H1 (cell line): Measurements from ENCODE around the gene C6orf52.

ENCODE experiments used
- POLR2A ChIP-seq, 2 experiments: IDR thresholded peaks; 1 replicate in 1 of 2; 2 replicates in 1 of 2; pipeline ENCODE4 v1.6.1; 2011; ENCODE audit warnings: low read depth in 2 of 2, low read length in 2 of 2, mild to moderate bottlenecking in 2 of 2; ENCODE audit errors: control extremely low read depth in 1 of 2
- POLR2AphosphoS5 ChIP-seq: IDR thresholded peaks from 2 replicates; pipeline ENCODE4 v1.6.1; 2011; ENCODE audit warnings: low read depth, low read length
- RAD21 ChIP-seq, 2 experiments: IDR thresholded peaks in 1 of 2; conservative IDR thresholded peaks in 1 of 2; 2 replicates each; pipeline ENCODE4 v1.6.1; 2011; ENCODE audit warnings: low read depth in 2 of 2, low read length in 2 of 2, improper control_type of control experiment in 1 of 2, inconsistent platforms in 1 of 2, mild to moderate bottlenecking in 1 of 2, moderate library complexity in 1 of 2
- TF ChIP-seq, protein P1 (sequence below), 3 experiments: IDR thresholded peaks; 1 replicate in 2 of 3; 2 replicates in 1 of 3; pipeline versions ENCODE4 v1.5.1 to v1.6.1; 2011; ENCODE audit warnings: low read length in 3 of 3, mild to moderate bottlenecking in 3 of 3, inconsistent platforms in 2 of 3, low read depth in 1 of 3, moderate library complexity in 1 of 3; ENCODE audit not compliant: insufficient read depth in 1 of 3; ENCODE audit errors: control extremely low read depth in 1 of 3

DNA sequence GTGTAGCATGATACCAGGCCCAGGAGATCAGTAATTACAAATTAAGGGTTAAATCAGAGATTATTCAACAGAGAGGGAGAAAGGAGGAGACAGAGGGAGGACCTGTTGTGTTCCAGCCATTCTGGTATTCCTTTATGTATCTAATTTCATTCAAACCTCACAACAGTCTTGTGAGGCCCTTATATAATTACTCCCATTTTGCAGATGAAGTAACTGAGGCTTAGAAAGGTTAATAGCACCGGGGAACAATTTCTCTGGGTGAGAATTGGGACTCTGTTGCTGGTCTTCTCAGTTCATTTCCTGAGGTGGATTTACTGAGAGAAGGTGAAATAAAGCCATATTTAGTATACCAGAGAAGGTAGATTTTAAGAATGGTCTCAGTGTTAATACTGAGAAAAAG, 66.6 kb downstream of the C6orf52 start:
- TF ChIP-seq POLR2A (IDR thresholded peaks at IDR 0.05; ENCODE audit: control extremely low read depth in 1 of 2, low read depth in 2 of 2, low read length in 2 of 2) = no peak
- TF ChIP-seq, protein P1, sequence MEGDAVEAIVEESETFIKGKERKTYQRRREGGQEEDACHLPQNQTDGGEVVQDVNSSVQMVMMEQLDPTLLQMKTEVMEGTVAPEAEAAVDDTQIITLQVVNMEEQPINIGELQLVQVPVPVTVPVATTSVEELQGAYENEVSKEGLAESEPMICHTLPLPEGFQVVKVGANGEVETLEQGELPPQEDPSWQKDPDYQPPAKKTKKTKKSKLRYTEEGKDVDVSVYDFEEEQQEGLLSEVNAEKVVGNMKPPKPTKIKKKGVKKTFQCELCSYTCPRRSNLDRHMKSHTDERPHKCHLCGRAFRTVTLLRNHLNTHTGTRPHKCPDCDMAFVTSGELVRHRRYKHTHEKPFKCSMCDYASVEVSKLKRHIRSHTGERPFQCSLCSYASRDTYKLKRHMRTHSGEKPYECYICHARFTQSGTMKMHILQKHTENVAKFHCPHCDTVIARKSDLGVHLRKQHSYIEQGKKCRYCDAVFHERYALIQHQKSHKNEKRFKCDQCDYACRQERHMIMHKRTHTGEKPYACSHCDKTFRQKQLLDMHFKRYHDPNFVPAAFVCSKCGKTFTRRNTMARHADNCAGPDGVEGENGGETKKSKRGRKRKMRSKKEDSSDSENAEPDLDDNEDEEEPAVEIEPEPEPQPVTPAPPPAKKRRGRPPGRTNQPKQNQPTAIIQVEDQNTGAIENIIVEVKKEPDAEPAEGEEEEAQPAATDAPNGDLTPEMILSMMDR (IDR thresholded peaks at IDR 0.05; ENCODE audit: control extremely low read depth in 1 of 3, insufficient read depth in 1 of 3, low read depth in 1 of 3, low read length in 3 of 3) = no peak
- no peak for TF ChIP-seq POLR2AphosphoS5
- TF ChIP-seq RAD21 (IDR thresholded peaks at IDR 0.05 in 1 of 2, conservative IDR thresholded peaks at IDR 0.05 in 1 of 2; ENCODE audit: low read depth in 2 of 2, low read length in 2 of 2) = no peak
